ENCODE data around the gene MAP3K10.

MAP3K10 gene

GRCh38 chr19:40254714-40255418 is 63.6 kb downstream of the MAP3K10 start:
- no peak for DNase-seq (ENCODE audit: low read depth, low spot score)
- H3K4me3 ChIP-seq (ENCODE audit: low read depth, low read length): no peak overlapping the region
- in situ Hi-C loops (cut with HindIII; ENCODE audit: low sequenced_read_pairs): no loop called here
- TF ChIP-seq, protein P1, sequence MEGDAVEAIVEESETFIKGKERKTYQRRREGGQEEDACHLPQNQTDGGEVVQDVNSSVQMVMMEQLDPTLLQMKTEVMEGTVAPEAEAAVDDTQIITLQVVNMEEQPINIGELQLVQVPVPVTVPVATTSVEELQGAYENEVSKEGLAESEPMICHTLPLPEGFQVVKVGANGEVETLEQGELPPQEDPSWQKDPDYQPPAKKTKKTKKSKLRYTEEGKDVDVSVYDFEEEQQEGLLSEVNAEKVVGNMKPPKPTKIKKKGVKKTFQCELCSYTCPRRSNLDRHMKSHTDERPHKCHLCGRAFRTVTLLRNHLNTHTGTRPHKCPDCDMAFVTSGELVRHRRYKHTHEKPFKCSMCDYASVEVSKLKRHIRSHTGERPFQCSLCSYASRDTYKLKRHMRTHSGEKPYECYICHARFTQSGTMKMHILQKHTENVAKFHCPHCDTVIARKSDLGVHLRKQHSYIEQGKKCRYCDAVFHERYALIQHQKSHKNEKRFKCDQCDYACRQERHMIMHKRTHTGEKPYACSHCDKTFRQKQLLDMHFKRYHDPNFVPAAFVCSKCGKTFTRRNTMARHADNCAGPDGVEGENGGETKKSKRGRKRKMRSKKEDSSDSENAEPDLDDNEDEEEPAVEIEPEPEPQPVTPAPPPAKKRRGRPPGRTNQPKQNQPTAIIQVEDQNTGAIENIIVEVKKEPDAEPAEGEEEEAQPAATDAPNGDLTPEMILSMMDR (IDR thresholded peaks at IDR 0.05; ENCODE audit: low read depth, low read length): no peak

GRCh38 chr19:40255619-40256166 is 64.5 kb downstream of the MAP3K10 start:
- H3K4me3 ChIP-seq (ENCODE audit: low read depth, low read length): no peak overlapping the region
- TF ChIP-seq, protein P1 (IDR thresholded peaks at IDR 0.05; ENCODE audit: low read depth, low read length): no peak
- in situ Hi-C loops (cut with HindIII; ENCODE audit: low sequenced_read_pairs): no loop called here
- DNase-seq (ENCODE audit: low read depth, low spot score): no peak

DNA sequence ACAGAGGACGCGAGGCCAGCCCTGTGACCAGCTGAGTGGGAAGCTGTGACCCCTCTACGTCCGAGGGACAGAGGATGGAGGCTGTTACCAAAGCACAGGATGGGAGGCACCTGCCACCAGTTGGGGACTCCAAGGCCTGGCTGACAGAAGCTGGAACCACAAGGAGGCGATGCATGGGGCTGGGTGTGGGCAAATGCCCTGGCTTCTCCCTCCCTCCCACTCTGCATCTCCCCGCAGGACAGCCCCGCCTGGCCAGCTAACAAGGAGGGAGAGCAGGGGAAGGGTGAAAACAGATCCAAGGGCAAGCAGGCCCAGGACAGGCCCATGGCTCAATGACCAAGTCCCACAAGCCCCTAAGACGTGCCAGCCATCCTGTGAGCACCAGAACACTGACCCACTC is 65.3 kb downstream of the MAP3K10 start:
- H3K4me3 ChIP-seq (ENCODE audit: low read depth, low read length): no peak overlapping the region
- DNase-seq (ENCODE audit: low read depth, low spot score): no peak
- in situ Hi-C loops (cut with HindIII; ENCODE audit: low sequenced_read_pairs): no loop called here
- TF ChIP-seq, protein P1 (IDR thresholded peaks at IDR 0.05; ENCODE audit: low read depth, low read length): no peak

- TF ChIP-seq, protein P1 (IDR thresholded peaks at IDR 0.05; ENCODE audit: low read depth, low read length): no peak
- no peak overlapping the region for H3K4me3 ChIP-seq (ENCODE audit: low read depth, low read length)
- no peak for DNase-seq (ENCODE audit: low read depth, low spot score)
- in situ Hi-C loops (cut with HindIII; ENCODE audit: low sequenced_read_pairs): no loop called here
Observed at GRCh38 chr19:40257096-40257517, 65.9 kb downstream of the MAP3K10 start.

DNA sequence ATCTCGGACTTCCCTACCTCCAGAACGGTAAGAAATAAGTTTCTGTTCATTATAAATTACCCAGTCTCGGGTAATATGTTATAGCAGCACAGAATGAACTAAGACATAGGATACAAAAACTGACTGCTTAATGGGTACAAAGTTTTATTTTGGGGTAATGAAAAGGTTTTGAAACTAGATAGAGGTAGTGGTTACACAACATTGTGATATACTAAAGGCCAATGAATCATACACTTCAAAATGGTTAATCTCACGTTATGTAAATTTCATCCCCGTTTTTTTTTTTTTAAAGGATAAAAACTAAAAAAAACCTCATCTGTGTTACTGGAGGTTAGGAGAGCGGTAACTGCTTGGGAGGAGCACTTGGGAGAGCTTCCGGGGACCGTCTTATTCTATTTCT is 70.4 kb downstream of the MAP3K10 start:
- TF ChIP-seq, protein P1 (IDR thresholded peaks at IDR 0.05; ENCODE audit: low read depth, low read length): no peak
- in situ Hi-C loops (cut with HindIII; ENCODE audit: low sequenced_read_pairs): no loop called here
- no peak for DNase-seq (ENCODE audit: low read depth, low spot score)
- H3K4me3 ChIP-seq (ENCODE audit: low read depth, low read length): no peak overlapping the region

DNA sequence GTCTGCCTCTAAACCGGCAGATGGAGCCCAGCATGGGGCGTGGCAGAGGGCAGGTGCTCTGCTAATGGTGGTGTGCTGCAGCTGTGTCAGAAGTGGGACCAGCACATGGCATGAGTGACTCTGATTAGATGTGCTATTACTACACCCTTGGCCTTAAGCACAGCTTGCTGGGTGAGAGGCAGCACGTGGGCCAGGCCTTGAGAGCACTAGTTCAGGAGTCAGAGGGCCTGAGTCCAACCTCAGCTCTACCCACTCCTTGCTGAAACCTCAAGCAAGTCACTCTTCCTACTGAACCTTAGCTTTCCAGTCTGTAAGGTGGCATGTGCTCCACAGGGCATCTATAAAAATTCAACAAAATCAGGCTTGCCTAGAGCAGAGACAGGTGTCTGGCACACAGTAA is 71.2 kb downstream of the MAP3K10 start:
- no peak for DNase-seq (ENCODE audit: low read depth, low spot score)
- H3K4me3 ChIP-seq (ENCODE audit: low read depth, low read length): no peak overlapping the region
- TF ChIP-seq, protein P1 (IDR thresholded peaks at IDR 0.05; ENCODE audit: low read depth, low read length): no peak
- in situ Hi-C loops (cut with HindIII; ENCODE audit: low sequenced_read_pairs): no loop called here

Data from astrocyte of the spinal cord (primary cell).